Peyer's patch (tissue), 4 donors: Measurements from ENCODE around the gene ZNF774.

Experiments
- POLR2A ChIP-seq, 2 donors: fragments of 450-650 bp; IDR thresholded peaks; one replicate each; pipeline ENCODE4 v1.5.1; 2017; ENCODE audit warnings: antibody characterized with exemption in 2 of 2, mild to moderate bottlenecking in 2 of 2, moderate library complexity in 2 of 2
- TF ChIP-seq, protein P1 (sequence below), 6 experiments: fragments of 450-650 bp in 4 of 6; fragments of 200-600 bp in 2 of 6; sonication (generic) in 1 of 6; IDR thresholded peaks; one replicate each; pipeline ENCODE4 v1.5.1; 2017 to 2019; ENCODE audit warnings: antibody characterized with exemption in 6 of 6, mild to moderate bottlenecking in 3 of 6, moderate library complexity in 1 of 6

GRCh38 chr15:90322538-90322937 is 29.5 kb upstream of the ZNF774 start:
- TF ChIP-seq, protein P1, sequence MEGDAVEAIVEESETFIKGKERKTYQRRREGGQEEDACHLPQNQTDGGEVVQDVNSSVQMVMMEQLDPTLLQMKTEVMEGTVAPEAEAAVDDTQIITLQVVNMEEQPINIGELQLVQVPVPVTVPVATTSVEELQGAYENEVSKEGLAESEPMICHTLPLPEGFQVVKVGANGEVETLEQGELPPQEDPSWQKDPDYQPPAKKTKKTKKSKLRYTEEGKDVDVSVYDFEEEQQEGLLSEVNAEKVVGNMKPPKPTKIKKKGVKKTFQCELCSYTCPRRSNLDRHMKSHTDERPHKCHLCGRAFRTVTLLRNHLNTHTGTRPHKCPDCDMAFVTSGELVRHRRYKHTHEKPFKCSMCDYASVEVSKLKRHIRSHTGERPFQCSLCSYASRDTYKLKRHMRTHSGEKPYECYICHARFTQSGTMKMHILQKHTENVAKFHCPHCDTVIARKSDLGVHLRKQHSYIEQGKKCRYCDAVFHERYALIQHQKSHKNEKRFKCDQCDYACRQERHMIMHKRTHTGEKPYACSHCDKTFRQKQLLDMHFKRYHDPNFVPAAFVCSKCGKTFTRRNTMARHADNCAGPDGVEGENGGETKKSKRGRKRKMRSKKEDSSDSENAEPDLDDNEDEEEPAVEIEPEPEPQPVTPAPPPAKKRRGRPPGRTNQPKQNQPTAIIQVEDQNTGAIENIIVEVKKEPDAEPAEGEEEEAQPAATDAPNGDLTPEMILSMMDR (IDR thresholded peaks at IDR 0.05) = no peak
- TF ChIP-seq POLR2A (IDR thresholded peaks at IDR 0.05) = no peak
